Epithelial cell of prostate (primary cell): ENCODE measurements around the gene CDH13.
A peak's percentile ranks its signal among the peaks of the same experiment; 100 is the strongest.

Source experiments
- DNase-seq: peaks from one replicate; pipeline ENCODE4 v3.0.0-alpha.2; 2011; ENCODE audit warnings: low read depth, low spot score
- H3K27ac ChIP-seq: fragments of 450-650 bp; 2 replicates; pipeline ENCODE4 v1.5.1; 2017; ENCODE audit warnings: mild to moderate bottlenecking

The CDH13 gene

DNA sequence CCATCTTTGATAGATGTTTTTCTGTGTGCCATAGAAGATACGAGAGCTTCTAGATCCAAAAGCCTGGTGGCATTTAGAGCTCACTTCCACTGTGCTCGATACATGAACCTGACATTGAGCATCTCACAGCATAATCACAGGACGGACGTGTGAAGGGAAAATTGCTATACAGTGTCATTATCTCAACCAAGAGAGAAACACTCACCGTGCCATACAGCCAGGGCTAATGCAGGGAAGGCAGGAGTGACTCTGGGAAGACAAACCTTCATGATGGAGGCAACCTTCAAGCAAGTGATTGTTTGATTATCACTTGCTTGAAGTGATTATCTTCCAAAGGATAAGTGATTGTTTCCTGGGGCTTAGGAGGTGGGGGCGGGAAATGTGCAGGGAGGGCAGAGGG is 962.8 kb downstream of the CDH13 start:
- no peak for DNase-seq

DNA sequence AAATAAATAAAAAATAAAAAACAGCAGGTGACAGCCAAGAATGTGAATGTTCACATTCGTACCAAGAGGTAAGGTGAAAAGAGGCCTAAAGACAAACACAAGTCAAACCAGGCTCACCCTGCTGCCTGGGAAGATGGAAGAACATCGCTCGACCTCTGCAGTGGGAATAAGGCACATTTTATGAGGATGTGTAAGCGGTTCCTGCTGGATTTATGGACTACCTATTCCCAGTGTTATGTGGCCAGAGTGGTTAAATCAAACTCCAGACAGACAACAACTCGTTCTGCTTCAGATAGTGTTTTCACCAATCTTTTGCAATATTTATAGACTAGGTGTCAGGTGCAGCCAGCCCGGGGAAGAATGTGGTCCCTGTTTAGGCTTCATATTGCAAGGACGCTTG is 966.0 kb downstream of the CDH13 start:
- no peak for DNase-seq
- H3K27ac ChIP-seq: no peak overlapping the region

More for the DNA sequence above, 962.8 kb downstream of the CDH13 start:
- H3K27ac ChIP-seq: no peak overlapping the region

DNA sequence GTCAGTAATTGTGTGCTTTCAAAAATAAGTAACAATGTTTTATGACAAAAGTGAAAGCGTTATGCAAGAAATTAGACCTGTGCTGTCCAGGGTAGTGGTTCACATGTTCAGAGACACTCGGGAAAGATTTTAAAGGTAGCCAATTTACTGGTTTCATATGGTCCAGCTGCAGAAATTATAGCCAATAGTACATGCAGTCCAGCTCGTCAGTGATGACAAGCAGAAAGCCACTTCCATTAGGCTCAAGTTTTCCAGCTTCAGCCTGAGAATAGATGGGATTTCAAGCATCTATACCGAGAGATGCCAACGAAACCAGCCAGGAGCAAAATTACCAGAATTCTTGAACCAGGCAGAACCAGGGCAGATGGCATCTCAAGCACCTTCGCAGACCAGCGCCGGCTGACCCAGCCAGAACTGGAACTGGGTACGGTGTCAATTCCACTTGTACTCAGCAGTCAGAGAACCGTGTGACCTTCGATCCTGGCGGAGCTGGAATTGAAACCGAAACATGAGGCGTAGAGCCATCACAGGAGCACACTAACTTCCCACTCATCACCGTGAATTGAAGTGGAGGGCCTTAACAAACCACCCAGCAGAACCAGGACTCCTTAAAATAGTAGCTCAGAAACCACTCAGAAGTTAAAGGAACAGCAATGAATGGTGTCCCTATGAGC is 973.2 kb downstream of the CDH13 start:
- DNase-seq: no peak
- no peak overlapping the region for H3K27ac ChIP-seq

DNA sequence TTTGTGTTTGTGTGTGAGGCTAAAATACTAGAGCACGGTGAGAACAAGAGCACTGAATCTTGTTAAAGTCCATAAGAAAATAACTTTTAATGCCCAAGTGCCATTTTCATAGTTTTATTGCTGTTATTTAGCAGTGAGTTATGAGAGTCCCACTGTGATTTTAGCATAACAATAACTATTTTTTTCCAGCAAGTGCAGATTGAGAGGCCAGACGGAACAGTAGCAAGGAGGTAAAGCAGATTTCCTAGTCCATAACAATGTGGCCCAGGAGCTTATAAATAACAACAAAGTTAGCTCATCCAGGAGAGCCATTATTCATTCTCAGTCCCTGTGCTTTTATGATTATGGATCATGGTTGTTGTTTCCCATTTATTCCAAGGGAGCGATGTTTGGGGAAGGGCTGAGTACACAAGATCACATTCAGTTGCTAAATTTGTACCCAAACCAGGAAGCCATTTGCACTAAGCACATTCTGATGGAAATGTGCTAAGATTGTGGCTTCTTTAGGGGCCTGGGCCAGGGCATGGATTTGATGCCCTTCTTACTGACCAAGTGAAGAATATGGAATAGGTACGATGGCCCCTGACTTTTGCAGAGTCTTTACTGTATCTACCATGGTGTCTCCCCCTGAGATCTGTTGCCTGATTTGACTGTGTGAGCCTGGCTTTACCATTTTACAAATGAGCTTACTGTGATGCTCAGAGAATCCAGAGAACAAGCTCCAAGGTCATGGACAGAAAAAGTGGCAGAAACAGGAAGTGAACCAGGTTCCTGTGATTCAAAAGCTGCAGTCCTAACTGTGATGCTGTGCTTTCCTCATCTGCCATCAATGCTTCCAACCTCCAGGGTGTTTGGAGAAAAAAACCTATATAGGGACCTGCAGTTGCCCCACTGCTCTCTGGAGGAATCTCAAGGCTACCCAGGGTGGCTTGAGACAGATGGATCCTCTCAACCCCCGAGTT is 976.3 kb downstream of the CDH13 start:
- DNase-seq: no peak
- H3K27ac ChIP-seq: no peak overlapping the region

DNA sequence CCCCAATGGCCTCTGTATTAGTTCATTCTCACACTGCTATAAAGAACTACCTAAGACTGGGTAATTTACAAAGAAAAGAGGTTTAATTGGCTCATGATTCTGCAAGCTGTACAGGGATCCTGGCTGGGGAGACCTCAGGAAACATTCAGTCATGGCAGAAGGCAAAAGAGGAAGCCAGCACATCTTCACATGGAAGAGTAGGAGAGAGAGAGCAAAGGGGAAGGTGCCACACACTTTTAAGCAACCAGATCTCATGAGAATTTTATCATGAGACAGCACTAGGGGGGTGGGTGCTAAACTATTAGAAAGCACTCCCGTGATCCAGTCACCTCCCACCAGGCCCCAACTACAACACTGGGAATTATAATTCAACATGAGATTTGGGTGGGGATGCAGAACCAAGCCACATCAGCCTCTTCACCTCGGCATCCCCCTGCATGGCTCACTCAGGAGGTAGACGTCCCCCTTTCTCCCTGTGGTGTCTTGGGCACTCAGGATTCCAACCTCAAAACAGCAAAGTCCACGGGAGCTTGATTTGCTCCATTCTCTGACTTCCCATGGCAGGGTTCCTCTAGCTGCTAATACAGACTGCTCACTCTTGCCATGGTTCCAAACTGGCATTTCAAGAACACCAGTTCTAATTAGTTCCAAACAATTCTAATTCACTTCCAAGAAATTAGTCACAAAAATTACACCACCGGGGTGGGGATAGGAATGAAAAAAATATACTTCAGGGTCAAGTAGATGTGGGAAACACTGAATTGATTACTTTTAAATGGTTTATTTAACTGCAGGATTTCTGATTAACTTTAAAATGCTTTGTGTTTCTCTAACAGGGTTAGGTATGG is 977.2 kb downstream of the CDH13 start:
- no peak for DNase-seq
- no peak overlapping the region for H3K27ac ChIP-seq

DNA sequence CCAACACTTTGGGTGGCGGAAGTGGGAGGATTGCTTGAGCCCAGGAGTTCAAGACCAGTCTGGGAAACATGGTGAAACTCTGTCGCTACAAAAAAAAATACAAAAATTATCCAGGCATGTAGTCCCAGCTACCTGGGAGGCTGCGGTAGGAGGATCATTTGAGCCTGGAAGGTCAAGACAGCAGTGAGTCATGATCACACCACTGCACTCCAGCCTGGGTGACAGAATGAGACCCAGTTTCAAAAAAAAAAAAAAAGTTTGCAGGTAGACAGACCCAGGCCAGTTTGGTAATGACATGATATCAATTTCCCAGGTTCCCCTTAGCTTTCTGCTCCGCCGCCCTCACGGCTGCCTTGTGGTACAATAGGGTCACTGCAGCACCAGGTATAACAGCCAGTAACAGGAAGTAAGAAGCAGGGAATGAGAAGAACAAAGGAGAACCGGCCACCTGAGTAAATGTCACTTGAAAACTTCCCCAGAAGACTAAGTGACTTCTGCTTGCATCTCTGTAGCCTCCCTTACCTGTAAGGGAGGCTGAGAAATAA is 979.8 kb downstream of the CDH13 start:
- H3K27ac ChIP-seq: no peak overlapping the region
- DNase-seq: no peak

DNA sequence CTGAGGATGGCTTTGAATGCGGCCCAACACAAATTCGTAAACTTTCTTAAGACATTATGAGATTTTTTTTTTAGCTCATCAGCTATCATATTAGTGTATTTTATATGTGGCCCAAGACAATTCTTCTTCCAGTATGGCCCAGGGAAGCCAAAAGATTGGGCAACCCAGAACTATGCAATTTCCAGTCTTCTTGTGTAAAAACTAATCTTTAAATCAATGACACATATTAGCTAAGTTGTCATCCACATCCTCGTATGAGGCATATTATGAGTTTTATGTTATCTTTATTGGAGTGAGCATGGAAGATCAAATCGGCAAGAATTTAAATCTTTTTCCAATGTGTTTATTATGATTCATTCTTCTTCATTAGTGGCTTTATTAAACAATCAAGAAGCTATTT is 982.4 kb downstream of the CDH13 start:
- no peak overlapping the region for H3K27ac ChIP-seq
- no peak for DNase-seq

DNA sequence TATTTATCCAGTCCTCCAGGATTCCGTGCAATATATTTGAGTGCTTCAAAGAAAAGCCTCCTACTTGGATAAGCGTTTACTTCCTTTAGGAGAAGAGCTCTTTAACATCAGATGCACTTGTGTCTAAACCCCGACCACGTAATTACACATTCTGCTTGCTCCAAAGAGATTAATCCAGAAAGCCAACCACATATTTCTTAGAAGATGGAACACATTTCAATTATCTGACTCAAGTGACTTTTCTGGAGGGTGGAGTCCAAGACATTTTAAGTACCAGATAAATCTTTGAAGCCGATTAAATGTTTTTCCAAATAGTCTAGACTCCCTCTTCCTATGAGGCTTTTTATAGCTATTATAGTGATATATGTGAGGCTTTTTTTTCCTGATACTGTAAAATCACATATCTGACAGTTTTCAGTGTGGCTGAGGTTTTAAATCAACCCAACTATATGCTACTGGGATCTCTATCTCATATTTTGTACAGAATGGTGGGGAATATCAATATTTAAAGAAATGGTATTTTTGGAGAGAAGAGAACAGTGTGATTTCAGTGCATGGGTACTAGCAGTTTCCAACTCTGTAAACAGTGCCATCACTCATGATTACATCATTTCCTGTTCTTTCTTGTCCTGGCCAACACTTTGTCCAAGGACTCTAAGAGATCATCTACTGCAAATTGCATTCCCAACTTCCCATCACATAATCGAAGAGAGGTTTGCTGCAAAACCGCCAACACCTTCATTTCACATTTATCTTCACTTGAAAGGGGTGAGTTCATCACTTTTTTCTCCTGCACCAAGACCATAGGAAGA is 988.6 kb downstream of the CDH13 start:
- DNase-seq: no peak
- peak overlapping the region; percentile 33 for H3K27ac ChIP-seq

DNA sequence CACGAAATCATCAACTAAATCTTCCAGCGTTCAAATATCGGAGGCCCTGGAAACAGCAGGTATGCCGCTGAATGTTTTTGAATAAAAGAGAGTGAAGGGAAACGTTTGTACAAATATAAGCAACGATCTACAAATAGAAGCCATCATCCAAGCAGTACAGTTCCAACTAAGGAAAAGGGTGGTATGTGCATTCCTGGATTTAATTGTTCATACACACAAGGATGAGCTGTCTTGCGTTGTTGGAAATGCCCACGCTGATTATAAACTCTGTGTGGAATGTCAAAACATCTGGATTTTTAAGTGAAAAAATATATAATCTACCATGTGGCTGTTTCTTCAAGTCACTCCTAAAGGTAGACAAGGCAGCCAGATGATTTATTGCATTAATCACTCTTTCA is 989.2 kb downstream of the CDH13 start:
- no peak overlapping the region for H3K27ac ChIP-seq
- no peak for DNase-seq

DNA sequence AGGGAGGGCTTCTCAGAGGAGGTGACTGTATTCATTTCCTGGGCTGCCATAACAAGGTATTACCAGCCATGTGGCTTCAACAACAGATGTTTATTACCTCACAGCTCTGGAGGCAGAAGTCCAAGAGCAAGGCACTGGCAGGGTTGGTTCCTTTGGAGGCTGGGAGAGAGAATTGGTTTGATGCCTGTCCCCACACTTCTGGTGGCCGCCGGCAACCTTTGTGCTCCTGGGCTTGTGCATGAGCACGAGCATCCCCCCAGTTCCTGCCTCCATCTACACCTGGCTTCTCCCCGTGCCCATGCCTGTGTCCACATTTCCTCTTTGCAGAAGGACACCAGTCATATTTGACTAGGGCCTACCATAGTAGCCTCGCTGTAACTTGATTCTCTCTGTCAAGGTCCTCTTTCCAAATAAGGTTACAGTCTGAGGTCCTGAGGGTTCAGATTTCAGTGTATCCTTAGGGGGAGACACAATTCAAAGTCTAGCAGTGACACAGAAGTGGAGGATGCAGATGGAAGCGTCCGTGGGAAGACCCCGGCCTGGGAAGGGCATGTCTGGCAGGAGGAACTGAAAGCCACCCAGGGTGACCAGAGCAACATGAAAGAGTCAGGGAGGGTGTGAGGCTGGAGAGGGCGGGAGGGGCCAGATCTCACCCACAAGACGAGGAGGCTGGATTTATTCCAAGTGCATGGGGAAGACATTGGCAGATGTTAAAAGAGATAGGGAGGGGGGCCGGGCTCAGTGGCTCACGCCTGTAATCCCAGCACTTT is 992.8 kb downstream of the CDH13 start:
- DNase-seq: no peak
- H3K27ac ChIP-seq: no peak overlapping the region

DNA sequence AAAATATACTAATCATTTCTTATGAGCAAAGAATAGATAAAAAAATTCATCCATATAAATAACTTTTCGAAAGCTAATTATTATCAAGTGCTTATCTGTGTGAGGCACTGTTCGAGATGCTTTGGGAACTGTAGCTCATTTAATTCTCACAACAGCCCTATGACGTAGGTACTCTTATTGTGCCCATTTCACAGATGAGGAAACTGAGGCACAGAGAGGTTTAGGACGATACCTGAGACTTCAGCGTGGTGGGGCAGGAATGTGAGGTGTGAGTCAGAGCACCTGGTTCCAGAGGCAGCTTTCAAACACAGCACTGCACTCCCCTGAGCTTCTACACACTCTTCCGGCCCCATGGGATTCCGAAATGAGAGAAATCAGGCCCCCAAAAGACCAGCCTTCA is 995.2 kb downstream of the CDH13 start:
- no peak overlapping the region for H3K27ac ChIP-seq
- no peak for DNase-seq

DNA sequence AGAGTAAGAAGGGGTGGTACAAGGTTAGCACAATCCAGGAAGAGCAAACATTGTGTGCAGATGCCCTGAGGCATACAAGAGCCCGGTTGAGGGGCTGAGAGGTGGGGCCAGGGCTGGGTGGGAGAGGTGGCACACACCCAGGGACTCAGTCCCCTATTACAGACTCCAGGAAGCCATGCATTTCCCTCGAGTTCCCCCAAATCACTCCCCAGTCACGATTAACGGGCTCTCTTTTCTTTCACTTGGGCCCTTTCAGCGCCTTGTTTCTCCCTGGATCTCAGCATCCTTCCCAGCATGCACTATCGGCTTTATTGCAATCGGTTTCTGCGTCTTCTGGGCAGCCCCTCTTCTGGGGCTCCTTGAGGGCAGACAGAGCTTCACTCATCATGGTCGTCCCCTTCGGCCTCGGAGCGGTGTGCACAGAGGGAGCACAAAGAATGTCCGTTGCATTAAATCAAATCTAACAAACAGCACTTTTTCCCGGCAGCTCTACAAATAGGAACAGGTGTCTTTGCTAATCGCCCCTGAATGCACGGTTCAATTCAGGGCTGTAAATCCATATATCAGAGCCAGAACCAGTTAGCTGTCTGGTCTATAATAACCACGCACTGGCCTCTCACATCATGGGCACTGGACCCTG is 996.4 kb downstream of the CDH13 start:
- no peak for DNase-seq
- no peak overlapping the region for H3K27ac ChIP-seq

DNA sequence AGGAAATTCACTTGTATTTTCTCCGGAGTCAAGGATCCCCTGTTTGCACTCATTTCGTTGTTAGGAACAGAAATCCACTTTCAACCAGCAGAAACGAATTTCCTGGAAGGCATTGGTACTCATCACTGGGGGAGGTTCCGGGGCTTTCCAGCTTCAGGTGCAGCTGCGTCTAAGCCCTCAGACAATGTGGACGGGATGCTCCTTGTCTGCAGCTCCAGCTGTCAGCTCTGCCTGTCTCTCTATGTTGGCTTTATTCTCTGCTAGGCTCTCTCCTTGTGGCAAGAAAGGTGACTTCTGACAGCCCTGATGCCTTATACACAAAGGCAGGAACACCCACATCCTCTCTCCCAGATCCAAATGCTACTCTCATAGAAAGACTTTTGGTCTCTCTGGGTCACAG is 997.1 kb downstream of the CDH13 start:
- no peak overlapping the region for H3K27ac ChIP-seq
- no peak for DNase-seq

DNA sequence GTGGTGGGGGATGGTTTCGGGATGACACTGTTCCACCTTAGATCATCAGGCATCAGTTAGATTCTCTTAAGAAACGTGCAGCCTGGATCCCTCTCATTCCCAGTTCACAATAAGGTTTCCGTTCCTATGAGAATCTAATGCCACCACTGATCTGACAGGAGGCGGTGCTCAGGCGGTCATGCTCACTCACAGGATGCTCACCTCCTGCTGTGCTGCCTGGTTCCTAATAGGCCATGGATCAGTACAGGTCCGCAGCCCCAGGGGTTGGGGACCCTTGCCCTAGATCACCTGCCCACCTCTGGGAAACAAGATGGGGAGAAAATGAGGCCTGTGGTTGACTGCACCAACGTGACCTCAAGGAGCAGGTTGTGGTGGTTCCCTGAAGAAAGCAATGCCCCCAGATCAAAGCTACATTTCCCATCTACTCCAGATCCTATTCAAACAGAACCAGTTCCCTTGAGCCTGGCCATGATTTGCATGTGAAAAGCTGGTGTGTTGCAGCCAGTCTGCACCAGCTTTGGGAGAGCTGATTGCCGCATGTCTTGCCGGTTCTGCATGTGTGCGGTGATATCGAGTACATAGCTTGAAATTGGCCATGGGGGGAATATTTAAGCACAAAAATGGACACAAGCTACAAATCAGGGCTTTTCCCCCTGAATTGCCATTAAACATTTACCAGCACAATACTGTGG is 997.8 kb downstream of the CDH13 start:
- no peak overlapping the region for H3K27ac ChIP-seq

DNA sequence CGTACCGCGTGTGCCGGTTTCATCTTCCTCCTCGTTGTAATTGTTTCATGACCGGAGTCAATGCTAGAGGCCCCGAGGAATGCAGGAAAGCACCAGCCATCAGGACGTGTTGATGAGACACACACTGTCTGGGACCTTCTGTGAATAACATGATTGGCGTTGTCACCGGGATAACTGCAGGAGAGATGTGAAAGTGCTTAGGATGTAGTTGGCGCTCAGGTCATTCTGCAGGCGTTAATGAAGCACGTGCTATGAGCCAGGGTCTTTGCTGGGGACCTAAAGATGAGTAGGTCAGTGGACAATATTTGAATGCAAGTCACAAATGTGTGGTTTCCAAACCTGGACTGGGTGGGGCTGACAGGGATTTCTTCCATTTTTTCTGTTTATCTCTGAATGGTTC is 999.4 kb downstream of the CDH13 start:
- no peak overlapping the region for H3K27ac ChIP-seq
- DNase-seq: no peak

More for the DNA sequence above, 997.8 kb downstream of the CDH13 start:
- DNase-seq: no peak

DNA sequence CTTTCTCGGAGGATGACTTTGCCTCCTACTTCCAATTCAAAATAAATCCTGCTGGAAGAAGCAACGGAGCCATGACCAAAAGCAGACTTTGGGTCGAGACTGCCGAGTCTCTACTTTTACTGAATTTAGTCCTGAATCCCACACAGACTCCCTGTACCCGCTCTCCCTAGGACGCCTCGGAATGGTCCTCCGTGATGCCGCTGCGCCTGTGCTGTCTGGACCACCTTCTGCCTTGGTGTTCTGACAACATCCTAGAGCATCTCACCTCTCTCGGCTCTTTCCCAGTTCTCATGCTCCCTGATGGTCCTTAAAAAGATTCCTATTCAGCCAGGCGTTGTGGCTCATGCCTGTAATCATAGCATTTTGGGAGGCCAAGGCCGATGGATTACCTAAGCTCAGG is 999.9 kb downstream of the CDH13 start:
- no peak overlapping the region for H3K27ac ChIP-seq
- DNase-seq: no peak

DNA sequence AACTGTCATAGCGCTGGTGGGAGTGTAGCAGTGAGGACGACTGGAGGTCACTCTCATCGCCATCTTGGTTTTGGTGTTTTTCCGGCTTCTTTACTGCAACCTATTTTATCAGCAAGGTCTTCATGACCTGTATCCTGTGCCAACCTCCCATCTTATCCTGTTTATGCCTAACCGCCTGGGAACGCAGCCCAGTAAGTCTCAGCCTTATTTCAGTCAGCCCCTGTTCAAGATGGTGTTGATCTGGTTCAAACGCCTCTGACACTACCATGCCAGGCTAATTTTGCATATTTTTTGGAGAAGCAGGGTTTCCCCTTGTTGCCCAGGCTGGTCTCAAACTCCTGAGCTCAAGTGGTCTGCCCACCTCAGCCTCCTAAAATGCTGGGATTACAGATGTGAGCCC is 1001.2 kb downstream of the CDH13 start:
- DNase-seq: no peak
- no peak overlapping the region for H3K27ac ChIP-seq

DNA sequence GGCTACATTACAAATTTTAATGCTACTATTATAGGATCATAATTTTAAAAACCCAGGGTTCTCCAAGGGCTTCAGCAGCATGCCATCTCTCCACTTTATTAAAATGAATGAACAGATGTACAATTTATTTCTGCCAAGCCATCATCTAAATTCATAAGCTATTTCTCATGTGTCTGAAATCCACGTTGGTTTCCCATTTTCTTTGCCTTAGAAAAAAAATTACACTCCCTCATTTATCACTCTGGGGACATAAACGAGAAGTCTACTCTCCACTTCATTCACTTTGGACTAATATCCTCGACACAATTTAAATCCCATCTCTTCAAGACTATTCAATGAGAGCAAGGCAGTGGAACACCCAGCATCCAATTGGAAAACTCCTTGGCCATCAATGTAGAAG is 1002.7 kb downstream of the CDH13 start:
- no peak overlapping the region for H3K27ac ChIP-seq
- no peak for DNase-seq
